SK-N-SH (cell line): Measurements from ENCODE around the gene MC3R. TPM values are rescaled to one million over a fixed set of nuclear protein-coding genes. Genes with fewer than 3 reads are reported as not detected.
"Not testable (repeated sequence)": the region's sequence is repeated elsewhere in the genome, so short reads cannot be mapped to it uniquely, and the experiment has no call there.

Experiments
- CTCF ChIA-PET: fragments of 300-600, 350-600 bp; formaldehyde crosslinking; extraction: SDS; loops from one replicate; lab custom pipeline; 2021; lab: Yijun Ruan, JAX
- POLR2A ChIA-PET: fragments of 350-600 bp; sonication (Branson Sonifier 250); formaldehyde crosslinking; extraction: SDS; loops from one replicate; lab custom pipeline; 2020; ENCODE audit warnings: antibody characterized with exemption, inconsistent platforms; lab: Yijun Ruan, JAX
- DNase-seq: peaks from one replicate; pipeline ENCODE4 v3.0.0; 2012
- H2AFZ ChIP-seq: fragments of 200-600 bp; sonication (generic); 2 replicates; pipeline ENCODE4 v1.8.1; 2016; ENCODE audit warnings: antibody characterized with exemption, mild to moderate bottlenecking, low read depth
- H3F3A ChIP-seq: fragments of 200-600 bp; sonication (generic); replicated peaks from 2 replicates; pipeline ENCODE3; 2016; ENCODE audit warnings: antibody characterized with exemption, mild to moderate bottlenecking; ENCODE audit not compliant: insufficient read depth
- H3K27ac ChIP-seq, 2 experiments: fragments of 200-500 bp in 1 of 2; fragments of 200-600 bp in 1 of 2; sonication (Bioruptor generic) in 1 of 2; sonication (generic), shearing (Covaris generic) in 1 of 2; 2 replicates each; pipeline versions ENCODE4 v1.5.1 to v1.6.1; 2014 to 2016; ENCODE audit warnings: low read depth in 2 of 2, inconsistent platforms in 1 of 2, low read length in 1 of 2, mild to moderate bottlenecking in 1 of 2, mixed read lengths in 1 of 2
- H3K27me3 ChIP-seq: fragments of 200-600 bp; sonication (generic), shearing (Covaris generic); 2 replicates; pipeline ENCODE4 v1.6.1; 2016; ENCODE audit warnings: mixed run types; ENCODE audit not compliant: insufficient read depth
- H3K36me3 ChIP-seq, 2 experiments: fragments of 200-500 bp in 1 of 2; fragments of 200-600 bp in 1 of 2; sonication (Bioruptor generic) in 1 of 2; sonication (generic) in 1 of 2; replicated peaks in 1 of 2; 2 replicates each; pipeline versions ENCODE3 to v1.5.1; 2014 to 2016; ENCODE audit warnings: low read length in 1 of 2, mild to moderate bottlenecking in 1 of 2; ENCODE audit not compliant: insufficient read depth in 2 of 2, control insufficient read depth in 1 of 2
- H3K4me1 ChIP-seq, 2 experiments: fragments of 200-500 bp in 1 of 2; fragments of 200-600 bp in 1 of 2; sonication (Bioruptor generic) in 1 of 2; sonication (generic), shearing (Covaris generic) in 1 of 2; 2 replicates each; pipeline versions ENCODE4 v1.5.1 to v1.6.1; 2014 to 2016; ENCODE audit warnings: low read depth in 1 of 2, low read length in 1 of 2, mixed run types in 1 of 2; ENCODE audit not compliant: insufficient read depth in 2 of 2, control insufficient read depth in 1 of 2
- H3K4me2 ChIP-seq: fragments of 200-600 bp; sonication (generic), shearing (Covaris generic); 2 replicates; pipeline ENCODE4 v1.6.1; 2017; ENCODE audit warnings: mixed run types
- H3K4me3 ChIP-seq, 2 experiments: fragments of 200-500 bp in 1 of 2; fragments of 200-600 bp in 1 of 2; sonication (Bioruptor generic) in 1 of 2; sonication (generic), shearing (Covaris generic) in 1 of 2; 2 replicates each; pipeline versions ENCODE4 v1.5.1 to v1.8.1; 2014 to 2016; ENCODE audit warnings: low read depth in 2 of 2, inconsistent platforms in 1 of 2, low read length in 1 of 2, mild to moderate bottlenecking in 1 of 2, mixed read lengths in 1 of 2, moderate library complexity in 1 of 2
- H3K79me2 ChIP-seq: fragments of 200-600 bp; sonication (generic); 2 replicates; pipeline ENCODE4 v1.8.1; 2017; ENCODE audit warnings: mild to moderate bottlenecking; ENCODE audit not compliant: insufficient read depth
- H3K9ac ChIP-seq: fragments of 200-600 bp; sonication (generic); 2 replicates; pipeline ENCODE4 v1.6.1; 2017; ENCODE audit warnings: mixed run types
- H3K9me2 ChIP-seq: fragments of 200-600 bp; sonication (generic); 2 replicates; pipeline ENCODE4 v1.6.1; 2017; ENCODE audit warnings: mixed run types
- H3K9me3 ChIP-seq: fragments of 200-600 bp; sonication (generic); 2 replicates; pipeline ENCODE4 v1.6.1; 2017; ENCODE audit warnings: mixed run types, mild to moderate bottlenecking, moderate library complexity
- H4K20me1 ChIP-seq: fragments of 200-600 bp; sonication (generic); 2 replicates; pipeline ENCODE4 v1.6.1; 2017; ENCODE audit warnings: mild to moderate bottlenecking, mixed run types; ENCODE audit not compliant: insufficient read depth
- CTCF ChIP-seq: fragments of 200-600 bp; sonication (generic); IDR thresholded peaks from 2 replicates; pipeline ENCODE4 v1.6.1; 2017; ENCODE audit warnings: antibody characterized with exemption, mild to moderate bottlenecking, moderate library complexity
- ELF1 ChIP-seq: IDR thresholded peaks from 2 replicates; pipeline ENCODE4 v1.4.0; 2012
- FOSL2 ChIP-seq: IDR thresholded peaks from 2 replicates; pipeline ENCODE4 v1.4.0; 2012; ENCODE audit warnings: low read depth, mild to moderate bottlenecking, moderate library complexity, borderline replicate concordance
- GATA2 ChIP-seq: sonication (generic); formaldehyde crosslinking; IDR thresholded peaks from 2 replicates; pipeline ENCODE4 v1.5.0; 2020; ENCODE audit warnings: mild to moderate bottlenecking, missing genetic modification reagents
- IRF3 ChIP-seq: fragments of 150-350 bp; IDR thresholded peaks from 2 replicates; pipeline ENCODE4 v1.6.1; 2016; ENCODE audit warnings: mild to moderate bottlenecking, low read depth, low read length
- NRF1 ChIP-seq: IDR thresholded peaks from 2 replicates; pipeline ENCODE4 v1.6.1; 2012; ENCODE audit warnings: low read depth, mild to moderate bottlenecking, low read length
- POLR2AphosphoS5 ChIP-seq: IDR thresholded peaks from 2 replicates; pipeline ENCODE4 v1.6.1; 2012; ENCODE audit warnings: low read depth, low read length
- REST ChIP-seq: IDR thresholded peaks from 2 replicates; pipeline ENCODE4 v1.6.1; 2012; ENCODE audit warnings: mild to moderate bottlenecking, low read depth, low read length, moderate library complexity
- RFX5 ChIP-seq: IDR thresholded peaks from 2 replicates; pipeline ENCODE4 v1.6.1; 2012; ENCODE audit warnings: mild to moderate bottlenecking, improper control_type of control experiment, low read length
- SIN3A ChIP-seq: IDR thresholded peaks from 2 replicates; pipeline ENCODE4 v1.6.1; 2012; ENCODE audit warnings: low read depth, mild to moderate bottlenecking, low read length, moderate library complexity, borderline replicate concordance
- TCF12 ChIP-seq: IDR thresholded peaks from 2 replicates; pipeline ENCODE4 v1.4.0; 2012
- TEAD4 ChIP-seq: IDR thresholded peaks from 2 replicates; pipeline ENCODE4 v1.4.0; 2012; ENCODE audit warnings: mild to moderate bottlenecking, borderline replicate concordance; ENCODE audit not compliant: insufficient read depth
- YY1 ChIP-seq: IDR thresholded peaks from 2 replicates; pipeline ENCODE4 v1.4.0; 2012; ENCODE audit warnings: low read depth, mild to moderate bottlenecking
- WGBS: methylation state at CpG from one replicate; pipeline ENCODE4 v1.1.6; 2017; ENCODE audit warnings: low lambda C conversion rate; 5-methylcytosine and 5-hydroxymethylcytosine counted together
- polyA plus RNA-seq, 3 experiments: library from polyadenylated mRNA; depleted of rRNA; stranded (reverse); fragments of >200 nt; gene quantifications; 2 replicates each; pipeline ENCODE4 v1.2.3, GENCODE V29; 2012

MC3R gene
- polyA plus RNA-seq, 1 of the 3 experiments (the other 2 are of a cell fraction), result not detected

DNA sequence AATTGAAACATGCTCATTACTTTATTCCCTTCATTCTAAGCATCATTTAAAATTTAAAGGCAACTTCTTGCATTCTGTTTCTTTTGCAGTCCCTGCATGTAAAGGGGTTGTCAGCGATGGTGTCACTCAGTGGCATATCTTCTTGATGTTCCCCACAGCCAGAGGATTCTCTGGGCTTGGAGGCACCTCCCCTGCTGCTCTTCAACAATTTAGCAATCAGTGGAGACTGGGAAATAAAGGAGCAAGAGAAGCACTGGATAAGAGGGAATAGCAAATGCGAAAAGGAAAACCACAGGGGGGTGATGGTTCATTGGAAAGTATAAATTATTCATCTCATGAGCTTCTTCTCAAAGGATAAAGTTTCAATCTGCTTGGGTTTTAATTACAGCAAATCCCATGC is 30.7 kb upstream of the MC3R start (continued):
- no peak for TF ChIP-seq FOSL2
- TF ChIP-seq POLR2AphosphoS5, result no peak
- no peak for TF ChIP-seq RFX5
- no peak for TF ChIP-seq TEAD4
- no peak for TF ChIP-seq IRF3
- no peak for TF ChIP-seq YY1
- TF ChIP-seq ELF1, result no peak
- no peak for TF ChIP-seq TCF12

GRCh38 chr20:56221186-56221585 is 27.3 kb upstream of the MC3R start:
- not testable (repeated sequence) for DNase-seq

DNA sequence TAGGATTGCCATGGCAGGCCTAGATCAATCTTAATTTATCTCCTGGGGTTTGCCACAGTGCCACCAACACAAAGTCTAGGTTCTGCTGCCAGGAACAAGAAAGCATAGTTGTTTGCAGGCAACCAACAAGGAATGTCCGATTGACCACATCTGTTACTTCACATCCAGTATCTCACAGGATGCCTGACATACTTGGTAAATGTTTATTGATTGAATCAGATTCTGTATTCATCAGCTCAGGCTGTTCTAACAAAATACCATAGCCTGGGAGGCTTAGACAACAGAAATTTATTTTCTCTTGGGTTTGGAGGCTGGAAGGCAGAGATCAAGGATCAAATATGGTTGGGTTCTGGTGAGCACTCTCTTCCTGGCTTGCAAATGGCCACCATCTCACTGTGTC is 26.3 kb upstream of the MC3R start:
- ChIA-PET POLR2A (no interaction called here), CTCF (no interaction called here)
- Histone ChIP-seq H3K79me2 (no peaks in the 10 kb centered on the region), H3K36me3 (no peaks in the 10 kb centered on the region), H3K4me2 (no peak overlapping the region), H3K9ac (no peak overlapping the region), H2AFZ (no peak overlapping the region), H3K27ac (no peak overlapping the region), H3K4me1 (no peaks in the 10 kb centered on the region), H4K20me1 (no peaks in the 10 kb centered on the region), H3K4me3 (no peak overlapping the region), H3K27me3 (no peaks in the 10 kb centered on the region), H3K9me3 (no peaks in the 10 kb centered on the region), H3F3A (no peaks in the 10 kb centered on the region), H3K9me2 (no peaks in the 10 kb centered on the region)
- no peak for DNase-seq
- WGBS, result 0% methylated on average over 1 of the region's 1 CpG
- no peak for TF ChIP-seq YY1
- TF ChIP-seq REST, result no peak
- no peak for TF ChIP-seq POLR2AphosphoS5
- no peak for TF ChIP-seq CTCF
- no peak for TF ChIP-seq NRF1
- TF ChIP-seq SIN3A, result no peak
- TF ChIP-seq GATA2 (CRISPR knock-in tag), result no peak

More at GRCh38 chr20:56221186-56221585, 27.3 kb upstream of the MC3R start:
- H3F3A ChIP-seq, H3K4me2 ChIP-seq, H3K27me3 ChIP-seq, H3K4me3 ChIP-seq, H3K9ac ChIP-seq, H3K9me2 ChIP-seq, H2AFZ ChIP-seq, H3K79me2 ChIP-seq, H3K9me3 ChIP-seq, H3K27ac ChIP-seq, POLR2A ChIA-PET, H3K4me1 ChIP-seq, H3K36me3 ChIP-seq, H4K20me1 ChIP-seq: not testable (repeated sequence)
- CTCF ChIA-PET, result interaction anchor here (3.3 kb wide), 1 partner anchor 27 kb away, joined by 9 read pairs; the partner anchor contains the start of gene MC3R
- 23% methylated on average over 4 of the region's 4 CpGs for WGBS
